HG03354 (cell line): ENCODE measurements around the gene TRIM51.
"Not testable (repeated sequence)": the region's sequence is repeated elsewhere in the genome, so short reads cannot be mapped to it uniquely, and the experiment has no call there.

ENCODE experiments used
- ATAC-seq: cut with Tn5 transposase; IDR thresholded peaks from one replicate; pipeline ENCODE4 v1.9.1; 2021; ENCODE audit warnings: mild to moderate bottlenecking; ENCODE audit not compliant: unreplicated experiment, poor library complexity, severe bottlenecking

TRIM51 gene

GRCh38 chr11:55882997-55883396 lies at the start of gene TRIM51:
TSS of gene TRIM51 (plus strand) at chr11:55883297. CDS start at chr11:55885429, 2,132 bp downstream.
- ATAC-seq, result not testable (repeated sequence)

GRCh38 chr11:55838452-55838851 lies 44.6 kb upstream of the TRIM51 start, which contains the start of gene OR5D16:
TSS of gene OR5D16 (plus strand) at chr11:55838752. CDS start at chr11:55838752, 0 bp downstream.
- no peak for ATAC-seq

- no peak for ATAC-seq
These were observed 35.6 kb upstream of the TRIM51 start for GRCh38 chr11:55847453-55847852.

GRCh38 chr11:55849037-55849436 lies 34.1 kb upstream of the TRIM51 start:
- no peak for ATAC-seq

- ATAC-seq, result no peak
These were observed 31.0 kb upstream of the TRIM51 start for GRCh38 chr11:55852141-55852540.

- peak; percentile 48 for ATAC-seq
These were observed 28.4 kb upstream of the TRIM51 start for GRCh38 chr11:55854704-55855103.

- not testable (repeated sequence) for ATAC-seq
These were observed 15.7 kb upstream of the TRIM51 start for GRCh38 chr11:55867354-55867753.

- ATAC-seq, result not testable (repeated sequence)
These were observed 10.4 kb upstream of the TRIM51 start for GRCh38 chr11:55872731-55873130.

GRCh38 chr11:55873146-55873545 lies 10.0 kb upstream of the TRIM51 start:
- ATAC-seq, result not testable (repeated sequence)

GRCh38 chr11:55884995-55885394 lies 1.9 kb downstream of the TRIM51 start:
- not testable (repeated sequence) for ATAC-seq

GRCh38 chr11:55885481-55885880 lies 2.4 kb downstream of the TRIM51 start:
- ATAC-seq, result not testable (repeated sequence)

- ATAC-seq, result no peak
These were observed 12.1 kb downstream of the TRIM51 start for GRCh38 chr11:55895216-55895615.

GRCh38 chr11:55902308-55902707 lies 19.2 kb downstream of the TRIM51 start:
- no peak for ATAC-seq

- no peak for ATAC-seq
These were observed 31.4 kb downstream of the TRIM51 start, which contains the start of gene OR5W2 for GRCh38 chr11:55914482-55914881. TSS of gene OR5W2 (minus strand) at chr11:55914582. CDS start at chr11:55914582, 0 bp downstream.

- ATAC-seq, result no peak
These were observed 37.4 kb downstream of the TRIM51 start for GRCh38 chr11:55920537-55920936.

- no peak for ATAC-seq
These were observed 53.2 kb downstream of the TRIM51 start, which contains the start of gene OR5I1 for GRCh38 chr11:55936300-55936699. TSS of gene OR5I1 (minus strand) at chr11:55936400. CDS start at chr11:55936400, 0 bp downstream.
